ENCODE measurements around the gene KCNAB2. TPM values are rescaled to one million over a fixed set of nuclear protein-coding genes. Genes with fewer than 3 reads are reported as not detected.

KCNAB2 gene
- total and polyA plus RNA-seq, 4 donors = 1.8 to 5.9 (median 4.5) TPM

GRCh38 chr1:6086358-6086757 is 40.7 kb downstream of the KCNAB2 start:
- H3K36me3 ChIP-seq (ENCODE audit: control insufficient read depth in 4 of 4, insufficient read depth in 3 of 4, low read depth in 1 of 4, low read length in 3 of 4) = no peaks in the 10 kb centered on the region
- no peak overlapping the region for H3K27ac ChIP-seq (ENCODE audit: low read depth in 1 of 2, low read length in 2 of 2)
- H3K4me1 ChIP-seq (ENCODE audit: control insufficient read depth in 4 of 4, insufficient read depth in 4 of 4, low read length in 3 of 4) = no peaks in the 10 kb centered on the region
- H3K4me3 ChIP-seq (ENCODE audit: low read depth in 1 of 3, low read length in 3 of 3) = no peak overlapping the region
- no peaks in the 10 kb centered on the region for H3K9me3 ChIP-seq (ENCODE audit: control insufficient read depth in 4 of 4, low read length in 3 of 4)
- DNase-seq (ENCODE audit: low spot score) = no peak
- no peaks in the 10 kb centered on the region for H3K27me3 ChIP-seq (ENCODE audit: control insufficient read depth in 4 of 4, insufficient read depth in 4 of 4, low read length in 3 of 4)
- WGBS = 76% methylated on average over 13 of the region's 13 CpGs
- TF ChIP-seq ZBTB33 (IDR thresholded peaks at IDR 0.05) (no peak), FOXA2 (IDR thresholded peaks at IDR 0.05) (no peak), EGR1 (IDR thresholded peaks at IDR 0.05; ENCODE audit: low read depth in 2 of 2) (no peak), HNF4G (IDR thresholded peaks at IDR 0.05) (no peak), RXRA (IDR thresholded peaks at IDR 0.05) (no peak), TAF1 (conservative IDR thresholded peaks at IDR 0.05) (no peak), CTCF (IDR thresholded peaks at IDR 0.05; ENCODE audit: low read depth, low read length, missing input control) (no peak), GABPA (IDR thresholded peaks at IDR 0.05 in 1 of 2, conservative IDR thresholded peaks at IDR 0.05 in 1 of 2) (no peak), NR2F2 (IDR thresholded peaks at IDR 0.05) (no peak), JUND (IDR thresholded peaks at IDR 0.05) (no peak), RAD21 (IDR thresholded peaks at IDR 0.05) (no peak)
- TF ChIP-seq, protein P1, sequence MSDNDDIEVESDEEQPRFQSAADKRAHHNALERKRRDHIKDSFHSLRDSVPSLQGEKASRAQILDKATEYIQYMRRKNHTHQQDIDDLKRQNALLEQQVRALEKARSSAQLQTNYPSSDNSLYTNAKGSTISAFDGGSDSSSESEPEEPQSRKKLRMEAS (IDR thresholded peaks at IDR 0.05) = no peak
- TF ChIP-seq, protein P2, sequence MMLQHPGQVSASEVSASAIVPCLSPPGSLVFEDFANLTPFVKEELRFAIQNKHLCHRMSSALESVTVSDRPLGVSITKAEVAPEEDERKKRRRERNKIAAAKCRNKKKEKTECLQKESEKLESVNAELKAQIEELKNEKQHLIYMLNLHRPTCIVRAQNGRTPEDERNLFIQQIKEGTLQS (IDR thresholded peaks at IDR 0.05) = no peak
- no peak overlapping the region for H3K9ac ChIP-seq (ENCODE audit: low read depth in 1 of 2, low read length in 2 of 2)

- 78% methylated on average over 15 of the region's 15 CpGs for WGBS
- TF ChIP-seq RXRA (IDR thresholded peaks at IDR 0.05) = no peak
- no peak for TF ChIP-seq FOXA1 (IDR thresholded peaks at IDR 0.05)
- no peak for TF ChIP-seq HNF4A (conservative IDR thresholded peaks at IDR 0.05)
- TF ChIP-seq YY1 (IDR thresholded peaks at IDR 0.05) = no peak
- TF ChIP-seq, protein P3, sequence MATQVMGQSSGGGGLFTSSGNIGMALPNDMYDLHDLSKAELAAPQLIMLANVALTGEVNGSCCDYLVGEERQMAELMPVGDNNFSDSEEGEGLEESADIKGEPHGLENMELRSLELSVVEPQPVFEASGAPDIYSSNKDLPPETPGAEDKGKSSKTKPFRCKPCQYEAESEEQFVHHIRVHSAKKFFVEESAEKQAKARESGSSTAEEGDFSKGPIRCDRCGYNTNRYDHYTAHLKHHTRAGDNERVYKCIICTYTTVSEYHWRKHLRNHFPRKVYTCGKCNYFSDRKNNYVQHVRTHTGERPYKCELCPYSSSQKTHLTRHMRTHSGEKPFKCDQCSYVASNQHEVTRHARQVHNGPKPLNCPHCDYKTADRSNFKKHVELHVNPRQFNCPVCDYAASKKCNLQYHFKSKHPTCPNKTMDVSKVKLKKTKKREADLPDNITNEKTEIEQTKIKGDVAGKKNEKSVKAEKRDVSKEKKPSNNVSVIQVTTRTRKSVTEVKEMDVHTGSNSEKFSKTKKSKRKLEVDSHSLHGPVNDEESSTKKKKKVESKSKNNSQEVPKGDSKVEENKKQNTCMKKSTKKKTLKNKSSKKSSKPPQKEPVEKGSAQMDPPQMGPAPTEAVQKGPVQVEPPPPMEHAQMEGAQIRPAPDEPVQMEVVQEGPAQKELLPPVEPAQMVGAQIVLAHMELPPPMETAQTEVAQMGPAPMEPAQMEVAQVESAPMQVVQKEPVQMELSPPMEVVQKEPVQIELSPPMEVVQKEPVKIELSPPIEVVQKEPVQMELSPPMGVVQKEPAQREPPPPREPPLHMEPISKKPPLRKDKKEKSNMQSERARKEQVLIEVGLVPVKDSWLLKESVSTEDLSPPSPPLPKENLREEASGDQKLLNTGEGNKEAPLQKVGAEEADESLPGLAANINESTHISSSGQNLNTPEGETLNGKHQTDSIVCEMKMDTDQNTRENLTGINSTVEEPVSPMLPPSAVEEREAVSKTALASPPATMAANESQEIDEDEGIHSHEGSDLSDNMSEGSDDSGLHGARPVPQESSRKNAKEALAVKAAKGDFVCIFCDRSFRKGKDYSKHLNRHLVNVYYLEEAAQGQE (IDR thresholded peaks at IDR 0.05) = no peak
- no peak for TF ChIP-seq GABPA (IDR thresholded peaks at IDR 0.05 in 1 of 2, conservative IDR thresholded peaks at IDR 0.05 in 1 of 2)
- no peak for TF ChIP-seq ZBTB33 (IDR thresholded peaks at IDR 0.05)
- no peak for TF ChIP-seq RAD21 (IDR thresholded peaks at IDR 0.05)
- TF ChIP-seq JUND (IDR thresholded peaks at IDR 0.05) = no peak
- TF ChIP-seq, protein P2 (IDR thresholded peaks at IDR 0.05) = no peak
- no peak for TF ChIP-seq TAF1 (conservative IDR thresholded peaks at IDR 0.05)
- TF ChIP-seq, protein P1 (IDR thresholded peaks at IDR 0.05) = no peak
- no peak for TF ChIP-seq SP1 (IDR thresholded peaks at IDR 0.05)
- TF ChIP-seq NR2F2 (IDR thresholded peaks at IDR 0.05) = no peak
- no peak for TF ChIP-seq CTCF (IDR thresholded peaks at IDR 0.05; ENCODE audit: low read depth, low read length, missing input control)
Observed at GRCh38 chr1:6086762-6087376, 41.2 kb downstream of the KCNAB2 start.

More at GRCh38 chr1:6086762-6087376, 41.2 kb downstream of the KCNAB2 start:
- Histone ChIP-seq H3K4me3 (ENCODE audit: low read depth in 1 of 3, low read length in 3 of 3) (no peak overlapping the region), H3K27ac (ENCODE audit: low read depth in 1 of 2, low read length in 2 of 2) (no peak overlapping the region), H3K36me3 (ENCODE audit: control insufficient read depth in 4 of 4, insufficient read depth in 3 of 4, low read depth in 1 of 4, low read length in 3 of 4) (no peaks in the 10 kb centered on the region), H3K4me1 (ENCODE audit: control insufficient read depth in 4 of 4, insufficient read depth in 4 of 4, low read length in 3 of 4) (no peaks in the 10 kb centered on the region), H3K27me3 (ENCODE audit: control insufficient read depth in 4 of 4, insufficient read depth in 4 of 4, low read length in 3 of 4) (no peaks in the 10 kb centered on the region), H3K9ac (ENCODE audit: low read depth in 1 of 2, low read length in 2 of 2) (no peak overlapping the region), H3K9me3 (ENCODE audit: control insufficient read depth in 4 of 4, low read length in 3 of 4) (no peaks in the 10 kb centered on the region)
- no peak for DNase-seq (ENCODE audit: low spot score)

Measured in liver (tissue), 9 donors.